ENCODE data around the gene FAHD1. TPM values are rescaled to one million over a fixed set of nuclear protein-coding genes. Genes with fewer than 3 reads are reported as not detected.

Gene FAHD1
- total RNA-seq, result 72.3 and 84.5 TPM in 2 replicates

- peak; percentile 91 to 98 for DNase-seq (ENCODE audit: low read depth in 2 of 2)
These were observed at the start of gene FAHD1, which contains the start of gene HAGH for GRCh38 chr16:1826691-1827573. FAHD1 (plus strand) TSS chr16:1827206; CDS start chr16:1827239, 33 bp downstream. HAGH (minus strand) TSS chr16:1826825; CDS start chr16:1826787, 38 bp downstream.

GRCh38 chr16:1777375-1778199 is 49.4 kb upstream of the FAHD1 start:
- DNase-seq (ENCODE audit: low read depth in 2 of 2), result no peak

- DNase-seq (ENCODE audit: low read depth in 2 of 2), result no peak
These were observed 48.5 kb upstream of the FAHD1 start for GRCh38 chr16:1778200-1779179.

- DNase-seq (ENCODE audit: low read depth in 2 of 2), result no peak
These were observed 47.7 kb upstream of the FAHD1 start for GRCh38 chr16:1779234-1779701.

GRCh38 chr16:1779741-1780676 is 47.0 kb upstream of the FAHD1 start:
- no peak for DNase-seq (ENCODE audit: low read depth in 2 of 2)

GRCh38 chr16:1780677-1781072 is 46.3 kb upstream of the FAHD1 start:
- no peak for DNase-seq (ENCODE audit: low read depth in 2 of 2)

DNA sequence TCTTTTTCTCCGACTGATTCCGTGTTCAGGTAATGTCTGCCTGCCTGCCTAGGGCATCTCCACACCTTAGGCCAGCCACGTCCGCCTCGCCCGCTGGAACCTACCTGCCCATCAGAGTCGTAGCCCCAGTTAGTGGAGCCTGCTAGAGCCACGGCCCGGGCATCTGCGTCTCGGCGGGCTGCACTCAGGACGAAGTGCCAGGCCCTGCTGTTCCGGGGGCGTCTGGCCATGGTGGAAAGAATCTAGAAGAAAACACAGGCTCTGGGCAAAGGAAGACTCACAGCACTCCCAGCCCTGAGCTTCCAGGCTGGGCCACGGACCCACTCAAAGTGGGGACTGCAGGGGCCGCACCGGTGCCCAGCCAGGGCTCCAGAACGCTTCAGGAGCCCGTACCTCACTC is 45.8 kb upstream of the FAHD1 start:
- DNase-seq (ENCODE audit: low read depth in 2 of 2), result no peak

- peak in 1 of 2 donors; percentile 30 for DNase-seq (ENCODE audit: low read depth in 2 of 2)
These were observed 45.1 kb upstream of the FAHD1 start for GRCh38 chr16:1781758-1782407.

DNA sequence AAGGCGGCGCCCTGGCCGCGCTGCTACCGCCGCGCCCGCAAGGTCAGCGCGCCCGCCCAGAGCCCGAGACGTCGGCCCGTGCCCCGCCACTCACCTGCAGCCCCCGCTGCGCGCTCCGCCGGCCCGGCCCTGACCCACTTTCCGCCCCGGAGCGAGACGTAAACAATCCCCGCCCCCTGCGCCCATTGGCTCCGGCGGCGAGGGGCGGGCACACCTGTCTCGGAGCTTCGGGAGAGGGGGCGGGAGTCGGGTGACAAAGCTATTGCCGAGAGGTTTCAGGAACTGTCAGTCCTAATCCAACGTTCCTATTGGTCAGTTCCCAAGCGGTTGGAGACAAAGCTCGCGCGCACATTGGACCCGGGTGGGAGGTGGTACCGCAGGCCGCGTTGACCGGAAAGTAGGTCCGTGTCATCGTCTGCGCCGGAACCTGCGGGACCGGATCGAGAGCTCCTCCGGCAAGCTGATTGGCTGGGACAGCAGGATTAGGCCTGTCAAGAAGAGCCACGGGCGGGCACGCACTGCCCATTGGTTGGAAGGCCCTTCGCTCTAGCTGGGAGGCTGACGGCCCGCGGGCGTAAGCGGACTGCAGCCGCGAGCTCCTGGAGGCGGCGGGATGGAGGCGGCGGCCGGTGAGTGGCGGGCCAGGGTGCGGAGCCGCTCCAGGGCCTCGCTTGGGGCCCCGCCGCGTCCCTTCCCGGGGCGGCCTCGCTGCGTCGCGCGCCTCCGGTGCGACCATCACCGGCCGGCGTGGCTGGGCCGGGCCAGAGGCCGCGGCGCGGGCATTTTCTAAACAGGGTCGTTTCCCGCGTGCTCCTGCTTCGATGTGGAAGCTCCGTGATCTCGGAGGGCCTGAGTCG is 44.4 kb upstream of the FAHD1 start, which contains the start of the genes NUBP2 and SPSB3:
Gene NUBP2, plus strand, starts transcription at position 553 of the 857 bp plus-strand sequence. Its CDS starts 61 bp downstream, at position 614.
Gene SPSB3, minus strand, starts transcription at position 164 of the 857 bp plus-strand sequence. CDS start 1,088 bp downstream, outside the sequence.
- peak; percentile 100 for DNase-seq (ENCODE audit: low read depth in 2 of 2)

DNA sequence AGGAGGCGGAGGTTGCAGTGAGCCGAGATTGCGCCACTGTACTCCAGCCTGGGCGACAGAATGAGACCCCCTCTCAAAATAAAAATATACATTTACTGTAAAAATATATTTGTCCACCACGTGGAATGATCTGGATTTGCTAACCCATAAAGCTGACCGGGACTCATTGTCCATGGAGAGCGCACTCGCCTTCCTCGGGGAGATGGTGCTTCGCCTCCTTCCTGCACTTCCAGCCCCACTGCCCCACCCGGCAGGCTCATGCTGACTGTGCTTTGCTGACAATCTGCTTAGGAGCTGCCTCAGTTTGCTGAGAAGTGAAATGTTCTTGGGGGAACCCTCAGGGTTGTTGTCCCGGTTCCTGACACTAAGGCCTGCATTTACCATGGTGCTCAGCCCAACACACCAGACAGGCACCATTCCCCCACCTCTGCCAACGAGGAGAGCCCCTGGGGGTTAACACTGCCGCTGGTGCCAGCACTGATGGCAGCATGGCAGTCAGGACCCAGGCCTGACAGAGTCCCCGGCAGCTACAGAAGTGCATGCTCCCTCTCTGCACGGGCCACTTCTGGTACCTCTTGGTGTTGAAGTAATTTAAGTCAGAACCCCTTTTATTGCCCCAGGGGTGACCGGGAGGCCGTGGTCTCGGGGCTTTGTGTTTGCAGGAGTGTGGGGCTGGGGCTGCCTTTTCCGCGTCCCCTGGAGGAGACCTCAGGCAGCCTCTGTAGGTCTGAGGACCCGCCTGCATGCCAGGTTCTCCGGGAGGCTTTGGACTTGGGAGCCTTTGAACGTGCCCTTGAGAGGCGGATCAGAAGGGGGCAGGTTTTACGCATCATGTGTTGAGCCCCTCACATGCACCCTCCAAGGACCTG is 41.8 kb upstream of the FAHD1 start:
- no peak for DNase-seq (ENCODE audit: low read depth in 2 of 2)

DNA sequence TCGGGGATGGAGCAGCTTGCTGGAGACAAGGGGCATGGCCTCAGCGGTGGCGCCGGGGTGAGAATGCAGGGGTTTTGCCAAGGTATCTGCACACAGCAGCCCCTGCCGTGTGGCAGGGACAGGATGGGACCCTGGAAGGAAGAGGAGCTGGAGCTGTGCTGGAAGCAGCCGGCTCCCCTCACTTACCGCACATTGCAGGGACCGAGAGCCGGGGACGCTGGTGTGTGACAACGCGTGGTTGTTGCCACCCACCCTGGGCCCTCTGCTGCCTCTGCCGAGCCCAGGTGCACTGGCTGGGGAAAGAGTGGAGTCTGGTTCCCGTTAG is 41.2 kb upstream of the FAHD1 start:
- no peak for DNase-seq (ENCODE audit: low read depth in 2 of 2)

DNA sequence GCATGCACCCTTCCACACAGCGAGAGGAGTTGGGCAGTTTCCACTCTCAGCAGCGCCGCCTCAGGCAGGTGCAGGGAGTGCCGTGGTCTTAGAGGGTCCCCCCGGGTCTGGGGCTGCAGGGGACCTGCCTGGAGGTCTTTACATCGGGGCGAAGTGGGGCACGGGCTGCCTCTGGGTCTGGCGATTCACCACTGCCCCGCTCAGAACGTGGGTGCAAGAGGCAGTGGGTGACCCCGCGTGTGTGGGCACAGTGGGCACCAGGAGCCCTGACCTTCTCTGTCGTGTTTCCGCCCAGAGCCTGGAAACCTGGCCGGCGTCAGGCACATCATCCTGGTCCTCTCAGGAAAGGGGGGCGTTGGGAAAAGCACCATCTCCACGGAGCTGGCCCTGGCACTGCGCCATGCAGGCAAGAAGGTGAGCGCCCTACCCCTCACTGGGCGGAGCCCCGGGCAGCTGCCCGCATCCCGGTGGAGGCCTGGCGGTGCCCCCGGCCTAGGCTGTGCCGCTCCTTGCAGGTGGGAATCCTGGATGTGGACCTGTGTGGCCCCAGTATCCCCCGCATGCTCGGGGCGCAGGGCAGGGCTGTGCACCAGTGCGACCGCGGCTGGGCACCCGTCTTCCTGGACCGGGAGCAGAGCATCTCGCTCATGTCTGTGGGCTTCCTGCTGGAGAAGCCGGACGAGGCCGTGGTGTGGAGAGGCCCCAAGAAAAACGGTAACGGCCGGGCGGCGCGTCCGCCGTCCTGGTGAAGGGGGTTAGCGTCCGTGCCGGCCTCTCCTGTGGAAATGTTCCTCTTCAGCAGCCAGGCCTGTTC is 40.6 kb upstream of the FAHD1 start:
- DNase-seq (ENCODE audit: low read depth in 2 of 2), result no peak

DNA sequence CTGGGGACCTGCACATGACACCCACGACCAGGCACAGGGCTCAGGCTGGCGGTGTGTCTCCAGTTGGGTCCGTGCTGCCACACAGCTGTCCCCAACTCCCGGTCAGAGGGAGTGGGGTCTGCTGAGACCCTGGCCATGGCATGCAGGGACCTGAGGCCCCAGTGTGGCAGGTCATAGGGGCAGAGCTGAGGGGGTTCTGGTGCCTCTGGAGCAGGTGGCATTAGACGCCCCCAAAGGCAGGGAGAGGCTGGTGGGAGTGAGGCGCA is 40.0 kb upstream of the FAHD1 start:
- DNase-seq (ENCODE audit: low read depth in 2 of 2), result no peak

DNA sequence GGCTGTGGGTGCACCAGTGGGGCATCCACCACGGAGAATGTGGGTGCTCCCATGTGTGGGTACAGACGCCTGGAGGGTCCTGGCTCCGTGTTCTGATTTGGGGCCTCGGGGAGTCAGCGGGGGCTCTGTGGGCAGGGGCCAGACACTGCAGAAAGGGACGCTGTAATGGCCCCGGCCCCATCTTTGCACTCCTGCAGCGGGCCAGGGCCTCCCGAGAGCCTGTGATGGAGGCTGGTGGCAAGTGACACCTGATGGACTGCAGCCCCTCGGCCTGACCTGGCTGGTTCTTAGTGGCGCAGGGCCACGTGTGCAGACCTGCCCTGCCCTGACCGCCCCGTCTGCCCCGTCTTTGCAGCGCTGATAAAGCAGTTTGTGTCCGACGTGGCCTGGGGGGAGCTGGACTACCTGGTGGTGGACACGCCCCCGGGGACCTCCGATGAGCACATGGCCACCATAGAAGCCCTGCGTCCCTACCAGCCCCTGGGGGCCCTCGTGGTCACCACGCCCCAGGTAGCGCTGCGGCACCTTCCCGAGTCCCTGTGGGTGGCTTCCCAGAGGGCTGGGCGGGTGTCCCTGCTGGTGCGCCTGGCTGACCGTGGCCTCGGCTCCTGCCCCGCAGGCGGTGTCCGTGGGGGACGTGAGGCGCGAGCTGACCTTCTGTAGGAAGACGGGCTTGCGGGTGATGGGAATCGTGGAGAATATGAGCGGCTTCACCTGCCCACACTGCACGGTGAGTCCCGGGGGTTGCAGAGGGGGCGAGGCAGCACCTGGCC is 39.5 kb upstream of the FAHD1 start:
- no peak for DNase-seq (ENCODE audit: low read depth in 2 of 2)

DNA sequence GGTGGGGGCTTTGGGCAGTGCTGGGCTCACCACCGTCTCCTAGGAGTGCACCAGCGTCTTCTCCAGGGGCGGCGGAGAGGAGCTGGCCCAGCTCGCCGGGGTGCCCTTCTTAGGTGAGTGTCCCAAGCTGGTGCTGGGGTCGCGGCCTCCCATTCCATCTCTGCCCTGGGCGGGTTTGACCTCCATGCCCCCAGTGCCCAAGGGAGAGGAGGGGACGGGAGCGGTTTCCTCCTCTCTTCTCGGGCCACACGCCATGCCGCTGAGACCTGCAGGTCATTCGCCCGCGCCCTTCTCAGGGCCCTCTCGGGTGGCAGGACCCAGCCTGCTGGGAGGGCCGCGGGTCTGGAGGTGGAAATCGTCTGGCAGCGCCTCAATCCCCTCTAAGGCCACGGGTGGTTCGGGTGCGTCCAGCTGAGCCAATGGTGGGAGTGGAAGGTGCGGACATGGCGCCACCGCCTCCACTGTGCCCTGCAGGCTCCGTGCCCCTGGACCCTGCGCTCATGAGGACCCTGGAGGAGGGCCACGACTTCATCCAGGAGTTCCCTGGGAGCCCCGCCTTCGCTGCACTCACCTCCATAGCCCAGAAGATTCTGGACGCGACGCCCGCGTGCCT is 38.8 kb upstream of the FAHD1 start:
- DNase-seq (ENCODE audit: low read depth in 2 of 2), result no peak

- no peak for DNase-seq (ENCODE audit: low read depth in 2 of 2)
These were observed 38.3 kb upstream of the FAHD1 start for GRCh38 chr16:1788708-1789100.
